ENCODE results near the gene RNASE2.
"Not testable (repeated sequence)": the region's sequence is repeated elsewhere in the genome, so short reads cannot be mapped to it uniquely, and the experiment has no call there.

Gene RNASE2

GRCh38 chr14:20982646-20983369 lies 27.5 kb downstream of the RNASE2 start:
- no peak for DNase-seq (ENCODE audit: low spot score)

- not testable (repeated sequence) for DNase-seq (ENCODE audit: low spot score)
These were observed 30.4 kb downstream of the RNASE2 start for GRCh38 chr14:20985650-20986049.

GRCh38 chr14:20986811-20987210 lies 31.5 kb downstream of the RNASE2 start:
- DNase-seq (ENCODE audit: low spot score) = no peak

- no peak for DNase-seq (ENCODE audit: low spot score)
These were observed 33.6 kb downstream of the RNASE2 start for GRCh38 chr14:20988717-20989470.

GRCh38 chr14:20989471-20989786 lies 34.1 kb downstream of the RNASE2 start:
- DNase-seq (ENCODE audit: low spot score) = no peak

- DNase-seq (ENCODE audit: low spot score) = peak; percentile 91
These were observed 34.7 kb downstream of the RNASE2 start, which contains the start of gene METTL17 for GRCh38 chr14:20989787-20990600. METTL17 (plus strand) TSS chr14:20989980; CDS start chr14:20990003, 23 bp downstream.

- DNase-seq (ENCODE audit: low spot score) = no peak
These were observed 41.2 kb downstream of the RNASE2 start for GRCh38 chr14:20996521-20996920.

GRCh38 chr14:20997115-20997514 lies 41.8 kb downstream of the RNASE2 start:
- DNase-seq (ENCODE audit: low spot score) = no peak

- DNase-seq (ENCODE audit: low spot score) = no peak
These were observed 42.3 kb downstream of the RNASE2 start for GRCh38 chr14:20997564-20997963.

- DNase-seq (ENCODE audit: low spot score) = no peak
These were observed 42.9 kb downstream of the RNASE2 start for GRCh38 chr14:20998139-20998538.

- DNase-seq (ENCODE audit: low spot score) = no peak
These were observed 43.5 kb downstream of the RNASE2 start, which contains the start of gene SLC39A2 for GRCh38 chr14:20998674-20999366. SLC39A2 (plus strand) TSS chr14:20999293; CDS start chr14:20999447, 154 bp downstream.

GRCh38 chr14:20999591-20999990 lies 44.3 kb downstream of the RNASE2 start:
- no peak for DNase-seq (ENCODE audit: low spot score)

- DNase-seq (ENCODE audit: low spot score) = no peak
These were observed 45.9 kb downstream of the RNASE2 start for GRCh38 chr14:21001218-21001617.

- DNase-seq (ENCODE audit: low spot score) = no peak
These were observed 48.6 kb downstream of the RNASE2 start for GRCh38 chr14:21003788-21004346.

Data from D341Med (cell line).